HepG2 (cell line): ENCODE measurements around the gene ATE1. TPM values are rescaled to one million over a fixed set of nuclear protein-coding genes. Genes with fewer than 3 reads are reported as not detected.

ENCODE experiments used
- AHR ChIP-seq: IDR thresholded peaks from 2 replicates; pipeline ENCODE4 v1.6.1; 2018; ENCODE audit warnings: missing genetic modification reagents, missing compliant biosample characterization
- AKNA ChIP-seq: sonication (generic); formaldehyde crosslinking; IDR thresholded peaks from 2 replicates; pipeline ENCODE4 v1.4.0; 2020; ENCODE audit warnings: missing genetic modification reagents, borderline replicate concordance
- HINFP ChIP-seq: sonication (generic); formaldehyde crosslinking; IDR thresholded peaks from 2 replicates; pipeline ENCODE4 v1.4.0; 2020; ENCODE audit warnings: low read depth, mild to moderate bottlenecking, missing genetic modification reagents
- KAT8 ChIP-seq: IDR thresholded peaks from 2 replicates; pipeline ENCODE4 v1.6.1; 2016; ENCODE audit warnings: missing genetic modification reagents, missing compliant biosample characterization
- MBD4 ChIP-seq: IDR thresholded peaks from 2 replicates; pipeline ENCODE4 v1.6.1; 2012; ENCODE audit warnings: low read length, inconsistent platforms, borderline replicate concordance
- NFE2 ChIP-seq: sonication (generic); formaldehyde crosslinking; IDR thresholded peaks from 2 replicates; pipeline ENCODE4 v1.4.0; 2020; ENCODE audit warnings: missing genetic modification reagents
- NPAS2 ChIP-seq: sonication (generic); formaldehyde crosslinking; IDR thresholded peaks from 2 replicates; pipeline ENCODE4 v1.8.0; 2022; ENCODE audit warnings: mild to moderate bottlenecking, missing genetic modification reagents, borderline replicate concordance
- POGZ ChIP-seq: sonication (generic); formaldehyde crosslinking; IDR thresholded peaks from 2 replicates; pipeline ENCODE4 v1.4.0; 2020; ENCODE audit warnings: mild to moderate bottlenecking, missing genetic modification reagents
- SAP130 ChIP-seq: IDR thresholded peaks from 2 replicates; pipeline ENCODE4 v1.6.1; 2016; ENCODE audit warnings: low read depth
- ZNF317 ChIP-seq: sonication (generic); formaldehyde crosslinking; IDR thresholded peaks from 2 replicates; pipeline ENCODE4 v1.5.0; 2020; ENCODE audit warnings: mild to moderate bottlenecking, missing genetic modification reagents
- ZNF720 ChIP-seq: sonication (generic); formaldehyde crosslinking; IDR thresholded peaks from 2 replicates; pipeline ENCODE4 v1.4.0; 2020; ENCODE audit warnings: missing genetic modification reagents
- polyA plus RNA-seq, 8 experiments: library from polyadenylated mRNA; depleted of rRNA in 3 of 8; stranded (reverse) in 7 of 8; unstranded in 1 of 8; fragments of >200 nt; fragmentation: Illumina TruSeq in 4 of 8; extraction: Trizol in 4 of 8; gene quantifications; 2 replicates each; pipeline versions ENCODE4 v1.2.1 to v1.2.3, GENCODE V29; 2011 to 2016; ENCODE audit warnings: low read depth in 4 of 8, missing spikeins in 1 of 8, mixed read lengths in 1 of 8; ENCODE audit not compliant: insufficient read depth in 1 of 8
- total RNA-seq, 5 experiments: library from RNA; depleted of rRNA; stranded (reverse); fragments of >200 nt; fragmentation: Illumina TruSeq; extraction: Trizol; gene quantifications; 2 replicates each; pipeline ENCODE4 v1.2.3, GENCODE V29; 2016; ENCODE audit warnings: low read depth in 1 of 5
- TF ChIP-seq, protein P1 (sequence below): sonication (generic); formaldehyde crosslinking; IDR thresholded peaks from 2 replicates; pipeline ENCODE4 v1.5.1; 2020; ENCODE audit warnings: mild to moderate bottlenecking, missing genetic modification reagents
- TF ChIP-seq, protein P2 (sequence below), 2 experiments: sonication (generic) in 1 of 2; formaldehyde crosslinking in 1 of 2; IDR thresholded peaks; 2 replicates each; pipeline versions ENCODE4 v1.4.0 to v1.6.1; 2016 to 2020; ENCODE audit warnings: borderline replicate concordance in 1 of 2, low read depth in 1 of 2, mild to moderate bottlenecking in 1 of 2, missing genetic modification reagents in 1 of 2
- TF ChIP-seq, protein P3 (sequence below): sonication (generic); formaldehyde crosslinking; IDR thresholded peaks from 2 replicates; pipeline ENCODE4 v1.4.0; 2020; ENCODE audit warnings: missing genetic modification reagents

The ATE1 gene
- total and polyA plus RNA-seq, 2 of the 13 experiments (the other 11 are each of a cell fraction or from before 2014, with no cell fraction given) = 17.5 to 42.2 TPM

- TF ChIP-seq, protein P1, sequence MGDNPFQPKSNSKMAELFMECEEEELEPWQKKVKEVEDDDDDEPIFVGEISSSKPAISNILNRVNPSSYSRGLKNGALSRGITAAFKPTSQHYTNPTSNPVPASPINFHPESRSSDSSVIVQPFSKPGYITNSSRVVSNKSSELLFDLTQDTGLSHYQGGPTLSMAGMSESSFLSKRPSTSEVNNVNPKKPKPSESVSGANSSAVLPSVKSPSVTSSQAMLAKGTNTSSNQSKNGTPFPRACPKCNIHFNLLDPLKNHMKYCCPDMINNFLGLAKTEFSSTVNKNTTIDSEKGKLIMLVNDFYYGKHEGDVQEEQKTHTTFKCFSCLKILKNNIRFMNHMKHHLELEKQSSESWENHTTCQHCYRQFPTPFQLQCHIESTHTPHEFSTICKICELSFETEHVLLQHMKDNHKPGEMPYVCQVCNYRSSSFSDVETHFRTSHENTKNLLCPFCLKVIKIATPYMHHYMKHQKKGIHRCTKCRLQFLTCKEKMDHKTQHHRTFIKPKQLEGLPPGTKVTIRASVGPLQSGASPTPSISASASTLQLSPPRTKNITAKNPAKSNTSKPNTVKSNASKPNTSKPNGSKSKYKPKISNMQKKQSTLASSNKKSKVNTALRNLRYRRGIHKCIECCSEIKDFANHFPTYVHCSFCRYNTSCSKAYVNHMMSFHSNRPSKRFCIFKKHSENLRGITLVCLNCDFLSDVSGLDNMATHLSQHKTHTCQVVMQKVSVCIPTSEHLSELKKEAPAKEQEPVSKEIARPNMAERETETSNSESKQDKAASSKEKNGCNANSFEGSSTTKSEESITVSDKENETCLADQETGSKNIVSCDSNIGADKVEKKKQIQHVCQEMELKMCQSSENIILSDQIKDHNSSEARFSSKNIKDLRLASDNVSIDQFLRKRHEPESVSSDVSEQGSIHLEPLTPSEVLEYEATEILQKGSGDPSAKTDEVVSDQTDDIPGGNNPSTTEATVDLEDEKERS = no peak
- no peak for TF ChIP-seq AKNA
- peak; percentile 43; the same call in 1 of the 2 replicates for TF ChIP-seq POGZ
- TF ChIP-seq ZNF317 (CRISPR knock-in tag) = 0 out of 2 replicates have a peak, but pooled peaks have one; percentile 48
- TF ChIP-seq ZNF720 (CRISPR knock-in tag) = no peak
- no peak for TF ChIP-seq HINFP (CRISPR knock-in tag)
- TF ChIP-seq AHR = no peak
- TF ChIP-seq NPAS2 (CRISPR knock-in tag) = no peak
- TF ChIP-seq MBD4 = no peak
- peak; percentile 35; the same call in 1 of the 2 replicates for TF ChIP-seq SAP130 (CRISPR knock-in tag)
- TF ChIP-seq, protein P2, sequence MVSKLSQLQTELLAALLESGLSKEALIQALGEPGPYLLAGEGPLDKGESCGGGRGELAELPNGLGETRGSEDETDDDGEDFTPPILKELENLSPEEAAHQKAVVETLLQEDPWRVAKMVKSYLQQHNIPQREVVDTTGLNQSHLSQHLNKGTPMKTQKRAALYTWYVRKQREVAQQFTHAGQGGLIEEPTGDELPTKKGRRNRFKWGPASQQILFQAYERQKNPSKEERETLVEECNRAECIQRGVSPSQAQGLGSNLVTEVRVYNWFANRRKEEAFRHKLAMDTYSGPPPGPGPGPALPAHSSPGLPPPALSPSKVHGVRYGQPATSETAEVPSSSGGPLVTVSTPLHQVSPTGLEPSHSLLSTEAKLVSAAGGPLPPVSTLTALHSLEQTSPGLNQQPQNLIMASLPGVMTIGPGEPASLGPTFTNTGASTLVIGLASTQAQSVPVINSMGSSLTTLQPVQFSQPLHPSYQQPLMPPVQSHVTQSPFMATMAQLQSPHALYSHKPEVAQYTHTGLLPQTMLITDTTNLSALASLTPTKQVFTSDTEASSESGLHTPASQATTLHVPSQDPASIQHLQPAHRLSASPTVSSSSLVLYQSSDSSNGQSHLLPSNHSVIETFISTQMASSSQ (IDR thresholded peaks at IDR 0.05; ENCODE audit: low read depth) = no peak
- TF ChIP-seq, protein P2 (CRISPR knock-in tag; IDR thresholded peaks at IDR 0.05; ENCODE audit: borderline replicate concordance) = no peak
- TF ChIP-seq KAT8 (CRISPR knock-in tag) = peak; percentile 48; the same call in 1 of the 2 replicates
- no peak for TF ChIP-seq NFE2 (CRISPR knock-in tag)
- TF ChIP-seq, protein P3, sequence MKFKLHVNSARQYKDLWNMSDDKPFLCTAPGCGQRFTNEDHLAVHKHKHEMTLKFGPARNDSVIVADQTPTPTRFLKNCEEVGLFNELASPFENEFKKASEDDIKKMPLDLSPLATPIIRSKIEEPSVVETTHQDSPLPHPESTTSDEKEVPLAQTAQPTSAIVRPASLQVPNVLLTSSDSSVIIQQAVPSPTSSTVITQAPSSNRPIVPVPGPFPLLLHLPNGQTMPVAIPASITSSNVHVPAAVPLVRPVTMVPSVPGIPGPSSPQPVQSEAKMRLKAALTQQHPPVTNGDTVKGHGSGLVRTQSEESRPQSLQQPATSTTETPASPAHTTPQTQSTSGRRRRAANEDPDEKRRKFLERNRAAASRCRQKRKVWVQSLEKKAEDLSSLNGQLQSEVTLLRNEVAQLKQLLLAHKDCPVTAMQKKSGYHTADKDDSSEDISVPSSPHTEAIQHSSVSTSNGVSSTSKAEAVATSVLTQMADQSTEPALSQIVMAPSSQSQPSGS (CRISPR knock-in tag) = 0 out of 2 replicates have a peak, but pooled peaks have one; percentile 31
These were observed 84.5 kb downstream of the ATE1 start (continued) for GRCh38 chr10:121843379-121843778.
